Neuron (in vitro differentiated cells): ENCODE data around the gene PCSK2.

Source experiments
- H2AFZ ChIP-seq: one replicate; pipeline ENCODE4 v1.6.1; 2013; ENCODE audit warnings: low read depth, mild to moderate bottlenecking, inconsistent platforms, low read length, moderate library complexity
- H3K27me3 ChIP-seq: one replicate; pipeline ENCODE4 v1.6.1; 2013; ENCODE audit warnings: low read length; ENCODE audit not compliant: insufficient read depth
- H3K36me3 ChIP-seq: one replicate; pipeline ENCODE4 v1.6.1; 2013; ENCODE audit warnings: low read length; ENCODE audit not compliant: insufficient read depth
- H3K4me1 ChIP-seq: one replicate; pipeline ENCODE4 v1.6.1; 2013; ENCODE audit warnings: low read length; ENCODE audit not compliant: insufficient read depth
- H3K4me3 ChIP-seq: 2 replicates; pipeline ENCODE4 v1.5.1; 2013; ENCODE audit warnings: mild to moderate bottlenecking, low read length, moderate library complexity
- H3K9me3 ChIP-seq: one replicate; pipeline ENCODE4 v1.6.1; 2013; ENCODE audit warnings: low read length

Gene PCSK2

GRCh38 chr20:17437251-17437650, 210.4 kb downstream of the PCSK2 start:
- H3K4me3 ChIP-seq = no peak overlapping the region
- H3K9me3 ChIP-seq = no peaks in the 10 kb centered on the region
- no peak overlapping the region for H2AFZ ChIP-seq
- H3K4me1 ChIP-seq = no peaks in the 10 kb centered on the region
- no peaks in the 10 kb centered on the region for H3K36me3 ChIP-seq
- H3K27me3 ChIP-seq = peaks cover 5% of the 10 kb centered on the region

GRCh38 chr20:17438436-17439039, 211.7 kb downstream of the PCSK2 start:
- H3K36me3 ChIP-seq = no peaks in the 10 kb centered on the region
- H3K9me3 ChIP-seq = no peaks in the 10 kb centered on the region
- no peak overlapping the region for H3K4me3 ChIP-seq
- no peaks in the 10 kb centered on the region for H3K4me1 ChIP-seq
- H2AFZ ChIP-seq = no peak overlapping the region
- H3K27me3 ChIP-seq = peaks cover 5% of the 10 kb centered on the region

- Histone ChIP-seq H3K4me1 (no peaks in the 10 kb centered on the region), H3K9me3 (no peaks in the 10 kb centered on the region), H3K27me3 (peaks cover 5% of the 10 kb centered on the region), H2AFZ (no peak overlapping the region), H3K4me3 (no peak overlapping the region), H3K36me3 (no peaks in the 10 kb centered on the region)
Observed at GRCh38 chr20:17439616-17440296, 212.9 kb downstream of the PCSK2 start.

- Histone ChIP-seq H3K27me3 (no peaks in the 10 kb centered on the region), H3K9me3 (no peaks in the 10 kb centered on the region), H3K4me1 (no peaks in the 10 kb centered on the region), H3K4me3 (no peak overlapping the region), H3K36me3 (no peaks in the 10 kb centered on the region), H2AFZ (no peak overlapping the region)
Observed at GRCh38 chr20:17441745-17442144, 214.9 kb downstream of the PCSK2 start.

GRCh38 chr20:17442588-17442987, 215.7 kb downstream of the PCSK2 start:
- no peak overlapping the region for H2AFZ ChIP-seq
- no peaks in the 10 kb centered on the region for H3K27me3 ChIP-seq
- no peaks in the 10 kb centered on the region for H3K4me1 ChIP-seq
- H3K4me3 ChIP-seq = no peak overlapping the region
- no peaks in the 10 kb centered on the region for H3K9me3 ChIP-seq
- H3K36me3 ChIP-seq = no peaks in the 10 kb centered on the region

GRCh38 chr20:17443131-17443858, 216.5 kb downstream of the PCSK2 start:
- Histone ChIP-seq H3K4me1 (no peaks in the 10 kb centered on the region), H3K9me3 (no peaks in the 10 kb centered on the region), H3K4me3 (no peak overlapping the region), H3K36me3 (no peaks in the 10 kb centered on the region), H2AFZ (no peak overlapping the region), H3K27me3 (no peaks in the 10 kb centered on the region)

- no peaks in the 10 kb centered on the region for H3K36me3 ChIP-seq
- H3K27me3 ChIP-seq = no peaks in the 10 kb centered on the region
- no peaks in the 10 kb centered on the region for H3K4me1 ChIP-seq
- no peaks in the 10 kb centered on the region for H3K9me3 ChIP-seq
- H3K4me3 ChIP-seq = no peak overlapping the region
- no peak overlapping the region for H2AFZ ChIP-seq
Observed at GRCh38 chr20:17444091-17444490, 217.3 kb downstream of the PCSK2 start.

GRCh38 chr20:17445543-17445942, 218.7 kb downstream of the PCSK2 start:
- Histone ChIP-seq H3K27me3 (no peaks in the 10 kb centered on the region), H3K9me3 (no peaks in the 10 kb centered on the region), H3K4me3 (no peak overlapping the region), H3K36me3 (no peaks in the 10 kb centered on the region), H2AFZ (no peak overlapping the region), H3K4me1 (no peaks in the 10 kb centered on the region)

- no peak overlapping the region for H2AFZ ChIP-seq
- H3K9me3 ChIP-seq = no peaks in the 10 kb centered on the region
Observed at GRCh38 chr20:17446171-17446570, 219.3 kb downstream of the PCSK2 start.

GRCh38 chr20:17448071-17448470, 221.2 kb downstream of the PCSK2 start:
- Histone ChIP-seq H2AFZ (no peak overlapping the region), H3K4me3 (no peak overlapping the region)

More at GRCh38 chr20:17446171-17446570, 219.3 kb downstream of the PCSK2 start:
- Histone ChIP-seq H3K4me3 (no peak overlapping the region), H3K36me3 (no peaks in the 10 kb centered on the region), H3K4me1 (no peaks in the 10 kb centered on the region), H3K27me3 (no peaks in the 10 kb centered on the region)

GRCh38 chr20:17449031-17449430, 222.2 kb downstream of the PCSK2 start:
- peaks cover 2% of the 10 kb centered on the region for H3K27me3 ChIP-seq
- no peak overlapping the region for H3K4me3 ChIP-seq
- no peaks in the 10 kb centered on the region for H3K36me3 ChIP-seq
- H3K4me1 ChIP-seq = no peaks in the 10 kb centered on the region
- no peaks in the 10 kb centered on the region for H3K9me3 ChIP-seq
- no peak overlapping the region for H2AFZ ChIP-seq

More at GRCh38 chr20:17448071-17448470, 221.2 kb downstream of the PCSK2 start:
- no peaks in the 10 kb centered on the region for H3K9me3 ChIP-seq
- peaks cover 2% of the 10 kb centered on the region for H3K27me3 ChIP-seq
- no peaks in the 10 kb centered on the region for H3K4me1 ChIP-seq
- no peaks in the 10 kb centered on the region for H3K36me3 ChIP-seq

- H3K27me3 ChIP-seq = peaks cover 5% of the 10 kb centered on the region
- H3K4me3 ChIP-seq = no peak overlapping the region
- H3K4me1 ChIP-seq = no peaks in the 10 kb centered on the region
- no peaks in the 10 kb centered on the region for H3K36me3 ChIP-seq
- H3K9me3 ChIP-seq = no peaks in the 10 kb centered on the region
- no peak overlapping the region for H2AFZ ChIP-seq
Observed at GRCh38 chr20:17452441-17452840, 225.6 kb downstream of the PCSK2 start.

GRCh38 chr20:17453592-17453991, 226.8 kb downstream of the PCSK2 start:
- Histone ChIP-seq H3K4me3 (no peak overlapping the region), H3K9me3 (no peaks in the 10 kb centered on the region), H3K4me1 (no peaks in the 10 kb centered on the region), H3K27me3 (peaks cover 5% of the 10 kb centered on the region), H3K36me3 (no peaks in the 10 kb centered on the region), H2AFZ (no peak overlapping the region)
